Fibroblast of skin of left biceps (primary cell): Measurements from ENCODE around the gene RABGAP1L.
"Not testable (repeated sequence)": the region's sequence is repeated elsewhere in the genome, so short reads cannot be mapped to it uniquely, and the experiment has no call there.

Experiments
- DNase-seq, 2 experiments: peaks; one replicate each; pipeline ENCODE4 v3.0.0-alpha.2; 2013; ENCODE audit warnings: low read depth in 2 of 2

The RABGAP1L gene

GRCh38 chr1:174159252-174160108 lies at the start of gene RABGAP1L:
Gene RABGAP1L (plus strand): TSS chr1:174159520.
- peak; percentile 86 to 87 for DNase-seq

DNA sequence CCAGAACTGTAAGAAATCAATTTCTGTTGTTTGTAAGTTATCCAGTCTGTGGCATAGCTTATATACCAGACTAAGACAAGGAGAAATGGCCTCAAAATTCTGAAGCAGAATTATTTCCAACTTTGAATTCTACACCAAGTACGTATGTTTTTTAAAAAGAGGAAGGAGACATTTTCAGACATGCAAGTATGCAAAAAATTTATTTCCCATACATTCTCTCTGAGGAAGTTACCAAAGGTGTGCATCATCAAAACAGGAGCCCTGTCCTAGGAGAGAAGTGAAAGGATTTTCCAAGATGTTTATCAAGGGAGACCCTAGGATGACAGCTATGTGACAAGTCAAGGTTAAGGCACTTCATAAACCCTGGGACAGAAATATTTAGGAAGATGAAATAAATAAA lies 49.3 kb upstream of the RABGAP1L start:
- DNase-seq, result no peak

GRCh38 chr1:174112489-174113162 lies 46.7 kb upstream of the RABGAP1L start:
- DNase-seq, result no peak

- no peak for DNase-seq
Observed at GRCh38 chr1:174114106-174114505, 45.2 kb upstream of the RABGAP1L start.

- no peak for DNase-seq
Observed at GRCh38 chr1:174114788-174115448, 44.4 kb upstream of the RABGAP1L start.

DNA sequence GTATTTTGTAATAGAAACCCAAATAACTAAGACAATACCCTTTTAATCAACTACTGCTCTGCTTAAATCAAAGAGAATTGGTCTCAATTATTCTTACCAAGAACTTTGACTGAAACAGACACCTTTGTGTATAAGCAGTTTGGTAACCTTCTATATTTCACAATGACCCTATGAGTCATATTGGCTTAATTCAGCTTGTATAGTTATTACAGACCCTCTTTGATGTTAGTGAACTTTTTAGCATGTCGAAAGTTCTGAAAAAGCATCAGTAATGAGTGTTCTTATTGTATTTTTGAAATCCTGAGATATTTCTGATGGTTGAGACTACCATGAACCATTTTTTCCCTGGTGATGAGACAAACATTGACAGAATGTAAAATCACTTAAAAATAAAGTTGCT lies 43.3 kb upstream of the RABGAP1L start:
- no peak for DNase-seq

DNA sequence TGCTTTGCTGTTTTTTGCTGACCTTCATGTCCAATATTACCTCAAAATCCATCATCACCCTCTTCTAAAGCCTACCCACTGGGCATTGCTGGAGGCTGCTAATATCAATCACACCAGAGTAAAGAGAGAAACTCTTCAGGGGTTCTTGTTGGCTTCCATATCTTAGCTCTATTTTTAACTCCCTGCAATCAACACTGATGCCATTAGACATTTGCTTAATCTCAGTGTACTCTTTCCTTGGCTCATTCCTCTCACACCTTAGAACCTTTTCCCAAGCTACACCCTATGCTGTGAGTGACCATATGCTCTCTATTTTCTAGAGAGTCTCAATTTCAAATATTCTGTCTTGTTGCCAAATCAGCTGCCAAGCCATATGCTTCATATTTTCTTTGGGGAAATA lies 40.6 kb upstream of the RABGAP1L start:
- DNase-seq, result no peak

GRCh38 chr1:174122318-174122717 lies 37.0 kb upstream of the RABGAP1L start:
- not testable (repeated sequence) for DNase-seq

DNA sequence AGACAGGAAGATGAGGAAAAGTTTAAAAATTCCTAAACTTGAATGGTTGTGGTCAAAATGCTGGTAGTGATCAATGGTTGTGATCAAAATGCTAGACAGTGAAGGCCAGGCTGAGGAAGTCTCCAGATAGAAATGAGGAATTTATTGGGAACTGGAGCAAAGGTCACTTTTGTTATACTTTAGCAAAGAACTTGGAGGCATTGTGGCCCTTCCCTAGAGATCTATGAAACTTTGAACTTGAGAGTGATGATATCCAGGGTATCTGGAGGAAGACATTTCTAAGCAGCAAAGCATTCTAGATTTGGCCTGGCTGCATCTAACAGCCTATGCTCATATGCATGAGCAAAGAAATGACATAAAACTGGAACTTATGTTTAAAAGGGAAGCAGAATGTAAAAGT lies 35.5 kb upstream of the RABGAP1L start:
- no peak for DNase-seq

DNA sequence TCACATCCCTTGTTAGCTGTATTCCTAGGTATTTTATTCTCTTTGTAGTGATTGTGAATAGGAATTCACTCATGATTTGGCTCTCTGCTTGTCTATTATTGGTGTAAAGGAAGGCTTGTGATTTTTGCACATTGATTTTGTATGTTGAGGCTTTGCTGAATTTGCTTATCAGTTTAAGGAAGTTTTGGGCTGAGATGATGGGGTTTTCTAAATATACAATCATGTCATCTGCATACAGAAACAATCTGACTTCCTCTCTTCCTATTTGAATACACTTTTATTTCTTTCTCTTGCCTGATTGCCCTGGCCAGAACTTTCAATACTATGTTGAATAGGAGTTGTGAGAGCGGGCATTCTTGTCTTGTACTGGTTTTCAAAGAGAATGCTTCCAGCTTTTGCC lies 32.1 kb upstream of the RABGAP1L start:
- not testable (repeated sequence) for DNase-seq

DNA sequence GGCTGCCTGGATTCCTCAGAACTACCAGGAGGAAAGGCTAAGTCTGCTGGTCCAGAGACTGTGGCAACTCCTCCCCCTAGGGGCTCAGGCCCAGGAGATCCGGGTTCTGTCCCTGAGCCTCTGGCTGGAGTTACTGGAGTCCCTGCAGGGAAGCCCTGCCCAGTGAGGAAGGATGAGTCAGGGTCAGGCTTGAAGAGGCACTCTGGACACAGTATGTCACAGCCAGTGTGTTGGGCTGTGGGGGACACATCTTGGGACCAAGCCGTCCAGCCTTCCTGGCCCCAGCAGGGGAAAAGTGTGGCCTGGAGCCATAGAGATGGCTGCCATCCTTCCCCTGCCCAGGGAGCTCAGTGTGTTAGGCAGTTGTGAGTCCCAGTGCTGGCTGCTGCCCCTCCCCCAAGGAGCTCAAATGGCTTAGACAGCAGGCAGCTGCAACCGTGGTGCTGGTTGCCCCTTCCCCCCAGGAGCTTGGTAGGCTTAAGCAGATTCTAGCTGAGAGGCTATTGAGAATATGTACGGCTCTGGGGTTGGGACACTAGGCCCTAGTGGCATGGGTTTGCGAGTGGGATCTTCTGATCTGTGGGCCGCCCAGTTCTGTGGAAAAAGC lies 28.2 kb upstream of the RABGAP1L start:
- DNase-seq, result no peak

GRCh38 chr1:174134003-174134659 lies 25.2 kb upstream of the RABGAP1L start:
- DNase-seq, result no peak

GRCh38 chr1:174135211-174135610 lies 24.1 kb upstream of the RABGAP1L start:
- no peak for DNase-seq

- no peak for DNase-seq
Observed at GRCh38 chr1:174136714-174137113, 22.6 kb upstream of the RABGAP1L start.

DNA sequence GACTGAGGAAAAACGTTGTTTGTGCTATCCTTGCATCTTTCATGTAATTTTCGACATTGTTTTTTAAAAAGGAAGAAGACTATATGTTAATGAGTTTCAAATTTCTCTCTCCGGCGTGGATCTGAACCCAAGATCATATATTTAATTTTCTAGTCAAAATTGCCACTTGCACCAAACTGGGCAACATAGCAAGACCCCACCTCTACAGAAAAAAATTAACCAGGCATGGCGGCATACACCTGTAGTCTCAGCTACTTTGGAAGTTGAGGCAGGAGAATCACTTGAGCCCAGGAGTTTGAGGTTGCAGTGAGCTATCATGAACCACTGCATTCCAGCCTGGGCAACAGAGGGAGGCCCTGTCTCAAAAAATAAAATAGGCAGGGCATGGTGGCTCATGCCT lies 16.5 kb upstream of the RABGAP1L start:
- no peak for DNase-seq

DNA sequence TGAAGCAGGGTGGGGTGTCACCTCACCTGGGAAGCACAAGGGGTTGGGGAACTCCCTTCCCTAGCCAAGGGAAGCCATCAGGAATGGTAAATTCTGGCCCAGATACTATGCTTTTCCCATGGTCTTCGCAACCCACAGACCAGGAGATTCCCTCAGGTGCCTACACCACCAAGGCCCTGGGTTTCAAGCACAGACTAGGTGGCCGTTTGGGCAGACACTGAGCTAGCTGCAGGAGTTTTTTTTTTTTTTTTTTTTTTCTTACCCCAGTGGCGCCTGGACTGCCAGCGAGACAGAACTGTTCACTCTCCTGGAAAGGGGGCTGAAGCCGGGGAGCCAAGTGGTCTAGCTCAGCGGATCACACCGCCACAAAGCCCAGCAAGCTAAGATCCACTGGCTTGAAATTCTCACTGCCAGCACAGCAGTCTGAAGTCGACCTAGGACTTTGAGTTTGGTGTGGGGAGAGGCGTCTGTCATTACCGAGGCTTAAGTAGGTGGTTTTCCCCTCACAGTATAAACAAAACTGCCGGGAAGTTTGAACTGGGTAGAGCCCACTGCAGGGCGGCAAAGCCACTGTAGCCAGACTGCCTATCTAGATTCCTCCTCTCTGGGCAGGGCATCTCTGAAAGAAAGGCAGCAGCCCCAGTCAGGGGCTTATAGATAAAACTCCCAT lies 15.5 kb upstream of the RABGAP1L start:
- DNase-seq, result not testable (repeated sequence)

- not testable (repeated sequence) for DNase-seq
Observed at GRCh38 chr1:174144397-174144783, 14.9 kb upstream of the RABGAP1L start.

GRCh38 chr1:174149216-174149615 lies 10.1 kb upstream of the RABGAP1L start:
- DNase-seq, result no peak

GRCh38 chr1:174150499-174150898 lies 8.8 kb upstream of the RABGAP1L start:
- DNase-seq, result no peak

GRCh38 chr1:174152427-174152826 lies 6.9 kb upstream of the RABGAP1L start:
- DNase-seq, result no peak
